Colon (tissue), 2 donors: ENCODE results near the gene DNAJC10.
"Not testable (repeated sequence)": the region's sequence is repeated elsewhere in the genome, so short reads cannot be mapped to it uniquely, and the experiment has no call there.

Experiments
- FAIRE-seq: peaks from 2 replicates; lab custom pipeline; 2012; peaks lifted over from hg19 to GRCh38; lab: Jason Lieb, UNC
- donor health status: control.
- donor health status: control.

The DNAJC10 gene

GRCh38 chr2:182715892-182716649, at the start of gene DNAJC10:
TSS of gene DNAJC10 (plus strand) at chr2:182716257. CDS start at chr2:182718087, 1,830 bp downstream.
- no peak for FAIRE-seq

GRCh38 chr2:182666674-182667314, 49.3 kb upstream of the DNAJC10 start:
- FAIRE-seq: no peak

GRCh38 chr2:182667315-182667695, 48.8 kb upstream of the DNAJC10 start:
- FAIRE-seq: no peak

- FAIRE-seq: no peak
Observed at GRCh38 chr2:182668671-182669070, 47.4 kb upstream of the DNAJC10 start.

- no peak for FAIRE-seq
Observed at GRCh38 chr2:182672466-182673165, 43.4 kb upstream of the DNAJC10 start.

- no peak for FAIRE-seq
Observed at GRCh38 chr2:182680837-182681236, 35.2 kb upstream of the DNAJC10 start.

- no peak for FAIRE-seq
Observed at GRCh38 chr2:182682210-182682609, 33.8 kb upstream of the DNAJC10 start.

GRCh38 chr2:182685559-182685958, 30.5 kb upstream of the DNAJC10 start:
- FAIRE-seq: no peak

- not testable (repeated sequence) for FAIRE-seq
Observed at GRCh38 chr2:182686763-182687162, 29.3 kb upstream of the DNAJC10 start.

- FAIRE-seq: no peak
Observed at GRCh38 chr2:182694189-182694588, 21.9 kb upstream of the DNAJC10 start.

- no peak for FAIRE-seq
Observed at GRCh38 chr2:182695776-182696175, 20.3 kb upstream of the DNAJC10 start.

- no peak for FAIRE-seq
Observed at GRCh38 chr2:182698671-182699070, 17.4 kb upstream of the DNAJC10 start.

GRCh38 chr2:182705761-182706160, 10.3 kb upstream of the DNAJC10 start:
- FAIRE-seq: no peak

GRCh38 chr2:182706751-182707150, 9.3 kb upstream of the DNAJC10 start:
- no peak for FAIRE-seq

- no peak for FAIRE-seq
Observed at GRCh38 chr2:182713601-182714000, 2.5 kb upstream of the DNAJC10 start.

GRCh38 chr2:182715121-182715891, 751 bp upstream of the DNAJC10 start:
- FAIRE-seq: no peak

- no peak for FAIRE-seq
Observed at GRCh38 chr2:182716650-182716979, 558 bp downstream of the DNAJC10 start.

GRCh38 chr2:182717416-182717815, 1.4 kb downstream of the DNAJC10 start:
- FAIRE-seq: no peak

- no peak for FAIRE-seq
Observed at GRCh38 chr2:182717816-182718215, 1.8 kb downstream of the DNAJC10 start.

- FAIRE-seq: no peak
Observed at GRCh38 chr2:182718459-182718858, 2.4 kb downstream of the DNAJC10 start.

GRCh38 chr2:182719116-182719515, 3.1 kb downstream of the DNAJC10 start:
- FAIRE-seq: not testable (repeated sequence)

- FAIRE-seq: no peak
Observed at GRCh38 chr2:182724656-182725055, 8.6 kb downstream of the DNAJC10 start.

- no peak for FAIRE-seq
Observed at GRCh38 chr2:182726473-182726872, 10.4 kb downstream of the DNAJC10 start.
